Transverse colon (tissue), 4 donors: ENCODE data around the gene AATK.

Experiments
- EP300 ChIP-seq: sonication (generic); formaldehyde crosslinking; IDR thresholded peaks from one replicate; pipeline ENCODE4 v1.6.1; 2017; ENCODE audit warnings: antibody characterized with exemption, low read depth
- POLR2A ChIP-seq: fragments of 450-650 bp; IDR thresholded peaks from one replicate; pipeline ENCODE4 v1.6.1; 2016; ENCODE audit warnings: antibody characterized with exemption, mild to moderate bottlenecking, moderate library complexity
- POLR2AphosphoS5 ChIP-seq, 3 donors: sonication (generic); formaldehyde crosslinking; IDR thresholded peaks; one replicate each; pipeline ENCODE4 v1.6.1; 2016; ENCODE audit warnings: antibody characterized with exemption in 3 of 3
- TF ChIP-seq, protein P1 (sequence below), 5 experiments: fragments of 200-600 bp in 3 of 5; fragments of 450-650 bp in 2 of 5; sonication (generic) in 3 of 5; IDR thresholded peaks; 1 replicate in 2 of 5; 2 replicates in 3 of 5; pipeline ENCODE4 v1.5.1; 2016 to 2017; ENCODE audit warnings: antibody characterized with exemption in 5 of 5, inconsistent platforms in 3 of 5, mild to moderate bottlenecking in 2 of 5, moderate library complexity in 1 of 5

DNA sequence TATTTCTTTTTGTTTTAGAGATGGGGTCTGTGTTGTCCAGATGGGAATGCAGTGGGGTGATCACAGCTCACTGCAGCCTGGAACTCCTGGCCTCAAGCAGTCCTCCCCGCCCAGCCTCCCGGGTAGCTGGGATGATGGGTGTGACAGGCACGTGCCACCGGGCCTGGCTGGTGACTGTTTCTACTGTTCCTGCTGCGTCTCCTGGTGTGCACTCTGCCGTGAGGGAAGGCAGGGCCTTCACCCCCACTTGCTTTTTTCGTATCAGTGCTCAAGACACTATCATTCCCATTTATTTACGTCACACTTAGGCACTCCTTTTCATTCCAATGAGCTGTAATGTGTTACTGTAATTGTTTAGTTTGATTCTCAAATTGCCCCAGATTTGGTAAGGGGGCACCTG is 26.0 kb downstream of the AATK start:
- TF ChIP-seq, protein P1, sequence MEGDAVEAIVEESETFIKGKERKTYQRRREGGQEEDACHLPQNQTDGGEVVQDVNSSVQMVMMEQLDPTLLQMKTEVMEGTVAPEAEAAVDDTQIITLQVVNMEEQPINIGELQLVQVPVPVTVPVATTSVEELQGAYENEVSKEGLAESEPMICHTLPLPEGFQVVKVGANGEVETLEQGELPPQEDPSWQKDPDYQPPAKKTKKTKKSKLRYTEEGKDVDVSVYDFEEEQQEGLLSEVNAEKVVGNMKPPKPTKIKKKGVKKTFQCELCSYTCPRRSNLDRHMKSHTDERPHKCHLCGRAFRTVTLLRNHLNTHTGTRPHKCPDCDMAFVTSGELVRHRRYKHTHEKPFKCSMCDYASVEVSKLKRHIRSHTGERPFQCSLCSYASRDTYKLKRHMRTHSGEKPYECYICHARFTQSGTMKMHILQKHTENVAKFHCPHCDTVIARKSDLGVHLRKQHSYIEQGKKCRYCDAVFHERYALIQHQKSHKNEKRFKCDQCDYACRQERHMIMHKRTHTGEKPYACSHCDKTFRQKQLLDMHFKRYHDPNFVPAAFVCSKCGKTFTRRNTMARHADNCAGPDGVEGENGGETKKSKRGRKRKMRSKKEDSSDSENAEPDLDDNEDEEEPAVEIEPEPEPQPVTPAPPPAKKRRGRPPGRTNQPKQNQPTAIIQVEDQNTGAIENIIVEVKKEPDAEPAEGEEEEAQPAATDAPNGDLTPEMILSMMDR (IDR thresholded peaks at IDR 0.05) = no peak
- TF ChIP-seq POLR2A = no peak
- no peak for TF ChIP-seq POLR2AphosphoS5 (IDR thresholded peaks at IDR 0.05)
- TF ChIP-seq EP300 = no peak
